ACC112 (cell line): ENCODE measurements around the gene CFHR3.
"Not testable (repeated sequence)": the region's sequence is repeated elsewhere in the genome, so short reads cannot be mapped to it uniquely, and the experiment has no call there.

Experiments used
- H2AFZ ChIP-seq: fragments of 200-600 bp; sonication (generic); one replicate; pipeline ENCODE4 v1.6.0; 2017; ENCODE audit warnings: antibody characterized with exemption, low read length; ENCODE audit not compliant: unreplicated experiment
- H3K27ac ChIP-seq: fragments of 200-600 bp; sonication (generic); 2 replicates; pipeline ENCODE4 v1.5.1; 2014; ENCODE audit warnings: low read depth, mild to moderate bottlenecking, antibody characterized with exemption, low read length, moderate library complexity
- H3K27me3 ChIP-seq: fragments of 200-600 bp; sonication (generic); 2 replicates; pipeline ENCODE4 v1.6.1; 2014; ENCODE audit warnings: mild to moderate bottlenecking, antibody characterized with exemption, low read length, moderate library complexity, mixed read lengths; ENCODE audit not compliant: insufficient read depth
- H3K36me3 ChIP-seq: fragments of 200-600 bp; sonication (generic); 2 replicates; pipeline ENCODE4 v1.6.1; 2016; ENCODE audit warnings: mild to moderate bottlenecking, antibody characterized with exemption, low read length, moderate library complexity, mixed read lengths; ENCODE audit not compliant: insufficient read depth
- H3K4me1 ChIP-seq: fragments of 200-600 bp; sonication (generic); one replicate; pipeline ENCODE4 v1.6.1; 2016; ENCODE audit warnings: low read length, mixed read lengths; ENCODE audit not compliant: insufficient read depth, unreplicated experiment, control insufficient read depth
- H3K4me3 ChIP-seq: fragments of 200-600 bp; sonication (generic); 2 replicates; pipeline ENCODE4 v1.5.1; 2014; ENCODE audit warnings: mild to moderate bottlenecking, low read depth, low read length
- H3K79me2 ChIP-seq: fragments of 200-600 bp; sonication (generic); one replicate; pipeline ENCODE4 v1.6.0; 2016; ENCODE audit warnings: low read length; ENCODE audit not compliant: control insufficient read depth, unreplicated experiment, insufficient read depth

Gene CFHR3

DNA sequence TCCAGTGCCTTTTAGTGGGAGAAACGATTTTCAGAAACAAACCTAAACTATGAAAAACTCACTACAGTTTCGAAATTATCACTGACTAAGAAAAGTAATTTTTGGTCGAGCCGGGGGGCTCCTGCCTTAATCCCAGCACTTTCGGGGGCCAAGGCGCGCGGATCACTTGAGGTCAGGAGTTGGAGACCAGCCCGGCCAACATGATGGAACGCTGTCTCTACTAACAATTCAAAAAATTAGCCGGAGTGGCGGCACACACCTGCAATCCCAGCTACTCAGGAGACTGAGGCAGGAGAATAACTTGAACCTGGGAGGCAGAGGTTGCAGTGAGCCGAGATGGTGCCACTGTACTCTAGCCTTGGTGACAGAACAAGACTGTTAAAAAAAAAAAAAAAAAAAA lies 3.0 kb downstream of the CFHR3 start:
- Histone ChIP-seq H3K4me3 (no peak overlapping the region), H2AFZ (no peak overlapping the region), H3K36me3 (no peaks in the 10 kb centered on the region), H3K4me1 (no peaks in the 10 kb centered on the region), H3K27ac (no peak overlapping the region), H3K27me3 (no peaks in the 10 kb centered on the region), H3K79me2 (no peaks in the 10 kb centered on the region)

DNA sequence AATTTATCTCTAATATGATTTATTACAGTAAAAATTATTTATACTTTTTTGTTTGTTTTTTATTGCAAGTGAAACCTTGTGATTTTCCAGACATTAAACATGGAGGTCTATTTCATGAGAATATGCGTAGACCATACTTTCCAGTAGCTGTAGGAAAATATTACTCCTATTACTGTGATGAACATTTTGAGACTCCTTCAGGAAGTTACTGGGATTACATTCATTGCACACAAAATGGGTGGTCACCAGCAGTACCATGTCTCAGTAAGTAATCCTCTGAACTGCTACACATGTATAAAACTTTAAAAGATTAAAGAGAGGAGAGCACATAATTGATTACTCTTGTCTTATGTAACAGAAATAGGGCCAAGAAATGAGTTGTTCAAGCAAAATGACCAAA lies 4.5 kb downstream of the CFHR3 start:
- no peak overlapping the region for H3K27ac ChIP-seq
- no peaks in the 10 kb centered on the region for H3K4me1 ChIP-seq
- no peaks in the 10 kb centered on the region for H3K79me2 ChIP-seq
- H3K27me3 ChIP-seq: no peaks in the 10 kb centered on the region
- H2AFZ ChIP-seq: no peak overlapping the region
- no peak overlapping the region for H3K4me3 ChIP-seq
- no peaks in the 10 kb centered on the region for H3K36me3 ChIP-seq

DNA sequence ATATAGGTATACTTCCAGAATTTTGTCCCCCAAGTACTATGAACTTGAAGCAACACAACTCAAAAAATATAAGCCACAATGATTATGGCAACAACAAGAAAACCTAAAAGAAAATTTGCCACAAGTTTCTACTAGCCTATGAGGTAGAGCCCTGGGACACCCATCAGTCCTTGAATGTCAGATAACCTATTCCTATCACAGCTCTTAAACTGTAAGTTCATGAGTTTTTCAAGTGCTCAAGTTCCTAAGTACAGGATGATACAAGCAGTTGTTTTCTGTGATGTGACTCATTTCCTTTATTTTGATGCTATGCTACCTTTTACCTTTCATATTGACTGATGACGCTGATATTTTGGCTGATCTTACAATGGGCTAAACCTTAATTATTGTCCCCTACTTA lies 16.6 kb downstream of the CFHR3 start:
- H3K4me1 ChIP-seq, H2AFZ ChIP-seq: not testable (repeated sequence)

DNA sequence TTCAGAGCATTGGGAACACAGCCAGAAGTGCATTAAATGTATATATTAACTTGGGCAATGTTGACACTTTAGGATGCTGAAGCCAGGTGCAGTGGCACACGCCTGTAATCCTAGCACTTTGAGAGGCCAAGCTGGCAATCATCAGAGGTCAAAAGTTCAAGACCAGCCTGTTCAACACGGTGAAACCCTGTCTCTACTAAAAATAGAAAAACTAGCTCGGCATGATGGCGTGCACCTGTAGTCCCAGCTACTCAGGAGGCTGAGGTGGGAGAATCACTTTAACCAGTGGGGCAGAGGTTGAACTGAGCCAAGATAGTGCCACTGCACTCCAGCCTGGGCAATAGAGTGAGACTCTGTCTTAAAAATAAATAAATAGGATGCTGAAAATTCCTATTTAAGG lies 19.5 kb downstream of the CFHR3 start:
- not testable (repeated sequence) for H3K27me3 ChIP-seq, H3K4me3 ChIP-seq, H3K4me1 ChIP-seq, H2AFZ ChIP-seq, H3K36me3 ChIP-seq, H3K27ac ChIP-seq, H3K79me2 ChIP-seq

More for the DNA sequence above, 16.6 kb downstream of the CFHR3 start:
- H3K79me2 ChIP-seq, H3K36me3 ChIP-seq, H3K27me3 ChIP-seq, H3K4me3 ChIP-seq, H3K27ac ChIP-seq: not testable (repeated sequence)

DNA sequence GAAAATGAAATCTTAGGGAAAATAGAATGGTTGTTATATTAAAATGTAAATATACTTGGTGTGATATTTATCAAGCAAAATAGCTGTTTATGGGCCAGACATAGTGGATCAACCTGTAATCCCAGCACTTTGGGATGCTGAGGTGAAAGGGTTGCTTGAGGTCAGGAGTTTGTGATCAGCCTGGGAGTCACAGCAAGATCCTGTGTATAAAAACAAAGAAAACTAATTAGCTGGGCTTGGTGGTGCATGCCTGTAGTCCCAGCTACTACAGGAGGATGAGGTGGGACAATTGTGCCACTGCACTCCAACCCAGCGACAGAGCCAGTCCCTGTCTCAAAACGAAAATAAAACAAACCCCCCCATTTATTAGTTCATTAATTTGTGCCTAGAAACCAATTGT lies 23.3 kb downstream of the CFHR3 start:
- H3K79me2 ChIP-seq: no peaks in the 10 kb centered on the region
- no peak overlapping the region for H3K27ac ChIP-seq
- no peak overlapping the region for H3K4me3 ChIP-seq
- no peak overlapping the region for H2AFZ ChIP-seq
- no peaks in the 10 kb centered on the region for H3K27me3 ChIP-seq
- H3K36me3 ChIP-seq: no peaks in the 10 kb centered on the region
- no peaks in the 10 kb centered on the region for H3K4me1 ChIP-seq

DNA sequence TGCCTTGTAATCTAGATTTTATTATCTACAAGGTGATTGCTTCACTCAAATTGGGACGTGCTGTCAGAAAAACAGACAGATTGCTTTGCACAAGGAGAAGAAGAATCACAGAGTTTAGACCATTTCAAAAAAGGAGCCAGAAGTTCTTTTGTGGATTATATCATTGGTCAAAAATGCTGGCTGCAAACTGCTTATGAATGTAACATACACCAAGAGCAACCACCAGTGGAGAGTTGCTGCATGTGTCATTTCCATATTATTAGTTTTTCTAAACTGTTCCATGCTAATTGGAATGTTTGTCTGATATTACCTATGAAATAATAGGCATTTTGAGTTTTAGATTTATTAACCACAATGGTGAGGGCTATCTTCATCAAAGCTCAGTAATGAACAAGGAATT lies 27.3 kb downstream of the CFHR3 start:
- not testable (repeated sequence) for H3K79me2 ChIP-seq, H3K4me1 ChIP-seq, H2AFZ ChIP-seq, H3K27ac ChIP-seq, H3K4me3 ChIP-seq, H3K27me3 ChIP-seq, H3K36me3 ChIP-seq

DNA sequence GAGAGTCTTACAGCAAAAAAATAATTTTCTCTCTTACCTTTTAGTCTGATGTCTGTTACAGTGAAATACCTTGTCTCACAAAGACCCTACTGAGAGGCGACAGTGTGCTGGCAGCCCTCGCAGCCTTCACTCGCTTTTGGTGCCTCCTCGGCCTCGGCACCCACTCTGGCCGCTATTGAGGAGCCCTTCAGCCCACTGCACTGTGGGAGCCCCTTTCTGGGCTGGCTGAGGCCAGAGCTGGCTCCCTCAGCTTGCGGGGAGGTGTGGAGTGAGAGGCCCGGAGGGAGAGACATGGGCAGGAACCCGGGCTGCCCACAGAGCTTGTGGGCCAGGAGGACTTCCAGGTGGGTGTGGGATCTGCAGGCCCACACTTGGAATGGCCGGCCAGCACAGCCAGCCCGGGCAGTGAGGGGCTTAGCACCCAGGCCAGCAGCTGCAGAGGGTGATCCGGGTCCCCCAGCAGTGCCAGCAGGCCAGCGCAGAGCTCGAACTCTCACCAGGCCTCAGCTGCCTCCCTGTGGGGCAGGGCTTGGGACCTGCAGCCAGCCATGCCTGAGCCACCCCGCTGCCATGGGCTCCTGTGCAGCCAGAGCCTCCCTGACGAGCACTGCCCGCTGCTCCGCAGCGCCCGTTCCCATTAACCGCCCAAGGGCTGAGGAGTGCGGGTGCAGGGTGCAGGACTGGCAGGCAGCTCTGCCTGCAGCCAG lies 34.0 kb downstream of the CFHR3 start:
- Histone ChIP-seq H3K27me3 (no peaks in the 10 kb centered on the region), H3K4me1 (no peaks in the 10 kb centered on the region), H3K79me2 (no peaks in the 10 kb centered on the region), H3K27ac (no peak overlapping the region), H3K4me3 (no peak overlapping the region), H3K36me3 (no peaks in the 10 kb centered on the region), H2AFZ (no peak overlapping the region)

DNA sequence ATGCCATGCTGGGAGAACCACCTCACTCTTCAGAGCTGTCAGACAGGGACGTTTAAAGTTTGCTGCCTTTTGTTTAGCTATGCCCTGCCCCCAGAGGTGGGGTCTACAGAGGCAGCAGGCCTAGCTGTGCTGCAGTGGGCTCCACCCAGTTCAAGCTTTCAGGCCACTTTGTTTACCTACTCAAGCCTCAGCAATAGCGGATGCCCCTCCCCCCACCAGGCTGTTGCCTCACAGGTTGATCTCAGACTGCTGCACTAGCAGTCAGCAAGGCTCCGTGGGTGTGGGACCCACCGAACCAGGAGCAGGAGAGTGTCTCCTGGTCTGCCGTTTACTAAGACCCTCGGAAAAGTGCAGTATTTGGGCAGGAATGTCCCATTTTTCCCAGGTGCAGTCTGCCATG lies 42.8 kb downstream of the CFHR3 start:
- not testable (repeated sequence) for H3K27me3 ChIP-seq, H3K36me3 ChIP-seq, H3K27ac ChIP-seq, H3K79me2 ChIP-seq, H3K4me3 ChIP-seq, H3K4me1 ChIP-seq, H2AFZ ChIP-seq

DNA sequence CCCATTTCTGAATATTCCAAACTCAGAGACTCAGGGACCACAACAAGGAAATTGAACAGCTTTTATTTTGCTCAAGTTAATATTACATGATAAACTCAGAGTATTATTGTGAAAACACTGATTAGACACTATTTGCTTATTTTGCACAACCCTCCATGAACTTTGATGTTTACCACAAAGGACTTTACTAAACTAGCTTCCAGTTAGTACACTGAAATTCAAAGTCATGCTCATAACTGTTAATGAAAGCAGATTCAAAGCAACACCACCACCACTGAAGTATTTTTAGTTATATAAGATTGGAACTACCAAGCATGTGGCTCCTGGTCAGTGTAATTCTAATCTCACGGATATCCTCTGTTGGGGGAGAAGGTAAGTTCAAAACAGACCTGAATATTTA lies 44.9 kb downstream of the CFHR3 start, which contains the start of gene CFHR1:
CFHR1 (plus strand) TSS at position 201 of the 400 bp plus-strand sequence; CDS start at position 315, 114 bp downstream.
- not testable (repeated sequence) for H3K79me2 ChIP-seq, H3K27me3 ChIP-seq, H3K4me3 ChIP-seq, H2AFZ ChIP-seq, H3K4me1 ChIP-seq, H3K36me3 ChIP-seq, H3K27ac ChIP-seq

DNA sequence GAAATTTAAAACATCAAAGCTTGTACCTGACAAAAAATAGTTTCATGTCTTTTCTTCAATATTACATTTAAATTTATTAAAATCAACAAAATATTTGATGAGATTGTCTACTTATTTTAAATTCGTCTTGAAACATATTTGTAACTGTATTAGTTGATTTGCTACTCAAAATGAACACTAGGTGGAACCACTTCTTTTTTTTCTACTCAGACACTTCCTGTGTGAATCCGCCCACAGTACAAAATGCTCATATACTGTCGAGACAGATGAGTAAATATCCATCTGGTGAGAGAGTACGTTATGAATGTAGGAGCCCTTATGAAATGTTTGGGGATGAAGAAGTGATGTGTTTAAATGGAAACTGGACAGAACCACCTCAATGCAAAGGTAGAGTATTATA lies 53.2 kb downstream of the CFHR3 start:
- H3K4me1 ChIP-seq, H2AFZ ChIP-seq, H3K36me3 ChIP-seq, H3K27me3 ChIP-seq, H3K27ac ChIP-seq, H3K79me2 ChIP-seq, H3K4me3 ChIP-seq: not testable (repeated sequence)
